Measurements from ENCODE around the gene PKN1. TPM values are rescaled to one million over a fixed set of nuclear protein-coding genes. Genes with fewer than 3 reads are reported as not detected.

The PKN1 gene
- total and polyA plus RNA-seq, 2 of the 13 experiments (the other 11 are each of a cell fraction or from before 2014, with no cell fraction given), result 45.7 to 54.5 TPM

DNA sequence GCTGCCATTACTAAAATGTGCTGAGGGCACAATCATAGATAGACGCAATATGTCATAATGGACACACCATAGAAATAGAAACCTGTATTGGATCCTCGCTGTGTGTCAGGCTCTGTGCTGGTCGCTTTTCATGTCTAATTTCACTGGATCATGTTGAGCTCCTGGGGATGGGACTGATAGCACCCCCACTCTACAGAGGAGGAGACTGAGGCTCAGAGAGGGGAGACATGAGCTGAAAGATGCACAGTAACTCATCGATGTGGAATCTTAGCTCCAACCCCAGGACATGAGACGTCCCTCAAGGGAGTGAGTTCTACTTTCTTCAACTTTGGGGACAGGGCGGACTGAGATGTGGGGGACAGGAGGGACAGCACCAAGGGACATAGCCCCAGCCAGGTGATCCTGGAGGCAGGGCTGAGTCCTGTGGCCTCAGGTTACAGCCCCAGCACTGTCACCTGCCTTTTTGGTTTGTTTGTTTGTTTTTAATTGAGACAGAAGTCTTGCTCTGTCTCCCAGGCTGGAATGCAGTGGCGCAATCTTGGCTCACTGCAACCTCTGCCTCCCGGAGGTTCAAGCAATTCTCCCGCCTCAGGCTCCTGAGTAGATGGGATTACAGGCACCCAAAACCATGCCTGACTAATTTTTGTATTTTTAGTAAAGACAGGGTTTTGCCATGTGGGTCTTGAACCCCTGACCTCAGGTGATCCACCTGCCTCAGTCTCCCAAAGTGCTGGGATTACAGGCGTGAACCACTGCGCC is 69.4 kb downstream of the PKN1 start (continued):
- no peak for TF ChIP-seq SMC3 (IDR thresholded peaks at IDR 0.05; ENCODE audit: low read length)
- TF ChIP-seq, protein P1, sequence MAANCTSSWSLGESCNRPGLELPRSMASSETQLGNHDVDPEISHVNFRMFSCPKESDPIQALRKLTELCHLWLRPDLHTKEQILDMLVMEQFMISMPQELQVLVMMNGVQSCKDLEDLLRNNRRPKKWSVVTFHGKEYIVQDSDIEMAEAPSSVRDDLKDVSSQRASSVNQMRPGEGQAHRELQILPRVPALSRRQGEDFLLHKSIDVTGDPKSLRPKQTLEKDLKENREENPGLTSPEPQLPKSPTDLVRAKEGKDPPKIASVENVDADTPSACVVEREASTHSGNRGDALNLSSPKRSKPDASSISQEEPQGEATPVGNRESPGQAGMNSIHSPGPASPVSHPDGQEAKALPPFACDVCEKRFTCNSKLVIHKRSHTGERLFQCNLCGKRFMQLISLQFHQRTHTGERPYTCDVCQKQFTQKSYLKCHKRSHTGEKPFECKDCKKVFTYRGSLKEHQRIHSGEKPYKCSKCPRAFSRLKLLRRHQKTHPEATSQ (CRISPR knock-in tag; IDR thresholded peaks at IDR 0.05; ENCODE audit: borderline replicate concordance), result no peak
- no peak for TF ChIP-seq BRCA1 (CRISPR knock-in tag; IDR thresholded peaks at IDR 0.05)
- TF ChIP-seq NFIC (IDR thresholded peaks at IDR 0.05; ENCODE audit: low read length), result no peak
- TF ChIP-seq NFATC3 (CRISPR knock-in tag; IDR thresholded peaks at IDR 0.05), result no peak
- TF ChIP-seq ELF1 (CRISPR knock-in tag; IDR thresholded peaks at IDR 0.05), result no peak
- no peak for TF ChIP-seq PHF21A (CRISPR knock-in tag; IDR thresholded peaks at IDR 0.05)
- TF ChIP-seq, protein P2, sequence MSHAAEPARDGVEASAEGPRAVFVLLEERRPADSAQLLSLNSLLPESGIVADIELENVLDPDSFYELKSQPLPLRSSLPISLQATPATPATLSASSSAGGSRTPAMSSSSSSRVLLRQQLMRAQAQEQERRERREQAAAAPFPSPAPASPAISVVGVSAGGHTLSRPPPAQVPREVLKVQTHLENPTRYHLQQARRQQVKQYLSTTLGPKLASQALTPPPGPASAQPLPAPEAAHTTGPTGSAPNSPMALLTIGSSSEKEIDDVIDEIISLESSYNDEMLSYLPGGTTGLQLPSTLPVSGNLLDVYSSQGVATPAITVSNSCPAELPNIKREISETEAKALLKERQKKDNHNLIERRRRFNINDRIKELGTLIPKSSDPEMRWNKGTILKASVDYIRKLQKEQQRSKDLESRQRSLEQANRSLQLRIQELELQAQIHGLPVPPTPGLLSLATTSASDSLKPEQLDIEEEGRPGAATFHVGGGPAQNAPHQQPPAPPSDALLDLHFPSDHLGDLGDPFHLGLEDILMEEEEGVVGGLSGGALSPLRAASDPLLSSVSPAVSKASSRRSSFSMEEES (CRISPR knock-in tag; IDR thresholded peaks at IDR 0.05), result 0 out of 2 replicates have a peak, but pooled peaks have one; percentile 59
- no peak for TF ChIP-seq XRCC5 (optimal IDR thresholded peaks at IDR 0.05; ENCODE audit: low read length)
- TF ChIP-seq, protein P3, sequence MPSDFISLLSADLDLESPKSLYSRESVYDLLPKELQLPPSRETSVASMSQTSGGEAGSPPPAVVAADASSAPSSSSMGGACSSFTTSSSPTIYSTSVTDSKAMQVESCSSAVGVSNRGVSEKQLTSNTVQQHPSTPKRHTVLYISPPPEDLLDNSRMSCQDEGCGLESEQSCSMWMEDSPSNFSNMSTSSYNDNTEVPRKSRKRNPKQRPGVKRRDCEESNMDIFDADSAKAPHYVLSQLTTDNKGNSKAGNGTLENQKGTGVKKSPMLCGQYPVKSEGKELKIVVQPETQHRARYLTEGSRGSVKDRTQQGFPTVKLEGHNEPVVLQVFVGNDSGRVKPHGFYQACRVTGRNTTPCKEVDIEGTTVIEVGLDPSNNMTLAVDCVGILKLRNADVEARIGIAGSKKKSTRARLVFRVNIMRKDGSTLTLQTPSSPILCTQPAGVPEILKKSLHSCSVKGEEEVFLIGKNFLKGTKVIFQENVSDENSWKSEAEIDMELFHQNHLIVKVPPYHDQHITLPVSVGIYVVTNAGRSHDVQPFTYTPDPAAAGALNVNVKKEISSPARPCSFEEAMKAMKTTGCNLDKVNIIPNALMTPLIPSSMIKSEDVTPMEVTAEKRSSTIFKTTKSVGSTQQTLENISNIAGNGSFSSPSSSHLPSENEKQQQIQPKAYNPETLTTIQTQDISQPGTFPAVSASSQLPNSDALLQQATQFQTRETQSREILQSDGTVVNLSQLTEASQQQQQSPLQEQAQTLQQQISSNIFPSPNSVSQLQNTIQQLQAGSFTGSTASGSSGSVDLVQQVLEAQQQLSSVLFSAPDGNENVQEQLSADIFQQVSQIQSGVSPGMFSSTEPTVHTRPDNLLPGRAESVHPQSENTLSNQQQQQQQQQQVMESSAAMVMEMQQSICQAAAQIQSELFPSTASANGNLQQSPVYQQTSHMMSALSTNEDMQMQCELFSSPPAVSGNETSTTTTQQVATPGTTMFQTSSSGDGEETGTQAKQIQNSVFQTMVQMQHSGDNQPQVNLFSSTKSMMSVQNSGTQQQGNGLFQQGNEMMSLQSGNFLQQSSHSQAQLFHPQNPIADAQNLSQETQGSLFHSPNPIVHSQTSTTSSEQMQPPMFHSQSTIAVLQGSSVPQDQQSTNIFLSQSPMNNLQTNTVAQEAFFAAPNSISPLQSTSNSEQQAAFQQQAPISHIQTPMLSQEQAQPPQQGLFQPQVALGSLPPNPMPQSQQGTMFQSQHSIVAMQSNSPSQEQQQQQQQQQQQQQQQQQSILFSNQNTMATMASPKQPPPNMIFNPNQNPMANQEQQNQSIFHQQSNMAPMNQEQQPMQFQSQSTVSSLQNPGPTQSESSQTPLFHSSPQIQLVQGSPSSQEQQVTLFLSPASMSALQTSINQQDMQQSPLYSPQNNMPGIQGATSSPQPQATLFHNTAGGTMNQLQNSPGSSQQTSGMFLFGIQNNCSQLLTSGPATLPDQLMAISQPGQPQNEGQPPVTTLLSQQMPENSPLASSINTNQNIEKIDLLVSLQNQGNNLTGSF (CRISPR knock-in tag; IDR thresholded peaks at IDR 0.05), result no peak
- TF ChIP-seq MED1 (CRISPR knock-in tag; IDR thresholded peaks at IDR 0.05), result no peak
- TF ChIP-seq FOXK1 (CRISPR knock-in tag; IDR thresholded peaks at IDR 0.05; ENCODE audit: borderline replicate concordance, low read depth), result peak; percentile 39; the same call in 1 of the 2 replicates
- 0 out of 2 replicates have a peak, but pooled peaks have one; percentile 21 for TF ChIP-seq RXRA (CRISPR knock-in tag; IDR thresholded peaks at IDR 0.05)
- TF ChIP-seq ZNF558 (CRISPR knock-in tag; IDR thresholded peaks at IDR 0.05; ENCODE audit: borderline replicate concordance), result no peak
- no peak for TF ChIP-seq KLF9 (CRISPR knock-in tag; IDR thresholded peaks at IDR 0.05; ENCODE audit: low read depth)
- TF ChIP-seq TBX3 (IDR thresholded peaks at IDR 0.05; ENCODE audit: borderline replicate concordance), result no peak
- TF ChIP-seq ZNF7 (CRISPR knock-in tag; IDR thresholded peaks at IDR 0.05), result no peak
- no peak for TF ChIP-seq ZNF468 (CRISPR knock-in tag; IDR thresholded peaks at IDR 0.05)
- no peak for TF ChIP-seq KDM4B (CRISPR knock-in tag; IDR thresholded peaks at IDR 0.05)
- no peak for TF ChIP-seq RORA (CRISPR knock-in tag; IDR thresholded peaks at IDR 0.05)
- TF ChIP-seq REL (CRISPR knock-in tag; conservative IDR thresholded peaks at IDR 0.05), result no peak
- TF ChIP-seq, protein P4, sequence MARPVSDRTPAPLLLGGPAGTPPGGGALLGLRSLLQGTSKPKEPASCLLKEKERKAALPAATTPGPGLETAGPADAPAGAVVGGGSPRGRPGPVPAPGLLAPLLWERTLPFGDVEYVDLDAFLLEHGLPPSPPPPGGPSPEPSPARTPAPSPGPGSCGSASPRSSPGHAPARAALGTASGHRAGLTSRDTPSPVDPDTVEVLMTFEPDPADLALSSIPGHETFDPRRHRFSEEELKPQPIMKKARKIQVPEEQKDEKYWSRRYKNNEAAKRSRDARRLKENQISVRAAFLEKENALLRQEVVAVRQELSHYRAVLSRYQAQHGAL (CRISPR knock-in tag; IDR thresholded peaks at IDR 0.05; ENCODE audit: not compliant biosample characterization), result no peak
- no peak for TF ChIP-seq MEIS2 (CRISPR knock-in tag; IDR thresholded peaks at IDR 0.05)

Measured in HepG2 (cell line).